GM18951 (cell line): ENCODE results near the gene RAP1GDS1.
A peak's percentile ranks its signal among the peaks of the same experiment; 100 is the strongest.
"Not testable (repeated sequence)": the region's sequence is repeated elsewhere in the genome, so short reads cannot be mapped to it uniquely, and the experiment has no call there.

ENCODE experiments used
- POLR2A ChIP-seq: IDR thresholded peaks from 4 replicates; pipeline ENCODE4 v1.6.1; 2011; ENCODE audit warnings: mild to moderate bottlenecking; ENCODE audit not compliant: insufficient read length, insufficient read depth; ENCODE audit errors: extremely low read depth
- in situ Hi-C: fragments of 300-500 bp; cut with MboI; formaldehyde crosslinking; loops from one replicate; pipeline ENCODE4 v1.12.0; 2022; ENCODE audit warnings: low sequenced_read_pairs, mixed read lengths, inconsistent platforms; ENCODE audit not compliant: unreplicated experiment

The RAP1GDS1 gene

GRCh38 chr4:98261405-98262291 is 464 bp downstream of the RAP1GDS1 start:
- peak; percentile 59 for TF ChIP-seq POLR2A
- in situ Hi-C loops = no loop called here

DNA sequence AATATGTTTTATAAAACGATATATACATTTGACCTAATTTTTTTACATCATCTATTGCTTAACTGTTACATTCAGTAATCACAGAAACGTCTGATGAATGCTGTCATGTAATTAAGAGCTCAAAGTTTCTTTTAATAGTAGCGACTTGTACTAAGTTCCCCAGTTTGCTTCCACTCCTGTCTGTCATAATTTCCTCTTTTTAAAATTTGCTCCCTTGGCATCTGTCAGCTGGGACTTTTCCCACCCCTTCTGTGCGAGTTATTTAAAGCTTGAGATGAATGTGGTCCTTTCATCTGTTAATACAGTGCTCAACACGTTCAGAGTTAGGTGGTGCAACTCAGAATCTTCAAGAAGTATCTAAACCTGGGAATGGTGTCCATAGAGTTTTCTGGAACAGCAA is 1.2 kb downstream of the RAP1GDS1 start:
- no peak for TF ChIP-seq POLR2A
- in situ Hi-C loops = no loop called here

DNA sequence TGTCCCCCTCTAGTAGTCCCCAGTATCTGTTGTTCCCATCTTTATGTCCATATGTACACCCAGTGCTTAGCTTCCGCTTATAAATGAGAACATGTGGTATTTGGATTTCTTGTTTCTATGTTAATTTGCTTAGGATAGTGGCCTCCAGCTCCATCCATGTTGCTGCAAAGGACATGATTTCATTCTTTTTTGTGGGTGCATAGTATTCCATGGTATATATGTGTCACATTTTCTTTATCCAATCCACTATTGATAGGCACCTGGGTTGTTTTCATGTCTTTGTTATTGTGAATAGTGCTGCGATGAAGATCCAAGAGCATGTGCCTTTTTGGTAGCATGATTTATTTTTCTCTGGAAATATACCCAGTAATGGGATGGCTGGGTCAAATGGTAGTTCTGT is 6.3 kb downstream of the RAP1GDS1 start:
- in situ Hi-C loops = no loop called here
- no peak for TF ChIP-seq POLR2A

- no peak for TF ChIP-seq POLR2A
These were observed 14.0 kb downstream of the RAP1GDS1 start for GRCh38 chr4:98275145-98275544.

DNA sequence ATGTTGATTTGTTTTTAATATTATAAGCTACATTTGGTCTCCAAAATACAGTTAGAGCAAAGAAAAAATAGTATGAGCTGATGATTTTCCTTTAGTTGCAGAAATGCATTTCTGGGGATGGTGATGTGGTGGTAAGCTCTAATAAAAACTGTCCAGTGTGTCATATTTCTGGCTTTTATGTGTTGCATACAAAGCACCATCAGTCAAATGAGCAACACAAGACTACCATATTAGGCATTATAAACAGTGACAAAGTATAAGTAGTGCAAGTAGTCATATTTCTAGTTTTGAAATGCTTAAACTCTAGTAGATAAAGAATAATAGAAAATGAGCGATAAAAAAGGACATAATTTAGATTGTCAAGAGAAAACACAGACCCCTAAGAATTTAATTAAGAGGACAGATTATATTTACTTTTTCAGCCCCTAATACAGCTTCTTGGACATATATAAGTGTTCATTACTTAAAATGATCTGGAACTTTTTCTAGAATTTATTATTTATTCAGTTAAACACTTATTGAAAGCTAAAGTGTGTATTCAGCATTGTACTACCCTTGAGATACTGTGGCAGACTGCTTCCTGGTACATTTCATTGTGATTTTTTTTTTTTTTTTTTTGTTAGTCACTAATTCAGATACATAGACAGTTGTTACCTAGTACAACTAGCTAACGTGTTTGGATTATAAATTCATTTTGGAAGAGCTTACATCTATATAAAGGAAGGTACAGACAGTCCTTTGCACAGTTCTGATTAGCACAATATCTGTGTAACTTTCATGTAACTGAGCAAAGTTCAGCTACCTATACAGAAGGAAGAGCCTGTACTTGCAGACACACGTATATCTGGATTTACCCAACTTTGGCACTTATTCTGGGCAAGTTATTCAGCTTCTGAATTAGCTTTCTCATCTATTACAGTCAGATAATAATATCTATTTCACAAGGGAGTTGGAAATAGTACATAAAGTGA is 22.3 kb downstream of the RAP1GDS1 start:
- in situ Hi-C loops = no loop called here

More at GRCh38 chr4:98275145-98275544, 14.0 kb downstream of the RAP1GDS1 start:
- in situ Hi-C loops = no loop called here

GRCh38 chr4:98284640-98285046 is 23.5 kb downstream of the RAP1GDS1 start:
- TF ChIP-seq POLR2A = no peak
- in situ Hi-C loops = no loop called here

More for the DNA sequence above, 22.3 kb downstream of the RAP1GDS1 start:
- TF ChIP-seq POLR2A = no peak

DNA sequence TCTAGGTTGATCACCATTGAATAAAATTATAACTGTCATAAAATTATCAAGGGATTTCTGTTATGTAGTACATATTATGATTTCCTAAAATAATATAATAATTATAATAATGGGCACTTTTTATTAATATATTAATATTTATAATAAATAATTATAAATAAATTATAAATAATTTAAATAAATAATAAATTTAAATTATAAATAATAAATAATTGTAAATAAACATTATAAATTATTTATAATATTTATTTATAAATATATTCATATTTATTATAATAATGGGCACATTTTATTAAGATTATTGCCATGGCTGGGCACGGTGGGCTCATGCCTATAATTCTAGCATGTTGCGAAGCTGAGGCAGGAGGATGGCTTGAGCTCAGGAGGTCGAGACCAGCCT is 24.5 kb downstream of the RAP1GDS1 start:
- in situ Hi-C loops = no loop called here
- no peak for TF ChIP-seq POLR2A

DNA sequence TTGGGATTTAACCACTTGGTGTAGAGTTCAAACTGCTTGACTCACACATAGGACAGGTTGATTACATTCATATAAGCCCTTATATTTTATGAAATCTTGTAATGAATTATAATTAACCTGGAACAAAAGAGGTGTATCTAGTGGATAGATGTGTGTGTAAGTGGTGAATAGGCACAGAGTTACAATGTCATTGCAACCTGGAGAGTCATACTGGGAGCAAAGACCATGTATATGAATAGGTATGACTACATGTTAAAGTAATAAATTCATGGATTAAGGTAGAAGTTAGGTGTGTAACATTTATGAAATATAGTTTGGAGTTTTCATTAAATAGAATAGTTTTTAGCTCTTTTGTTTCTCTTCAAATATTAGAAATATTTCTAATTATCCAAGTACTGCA is 26.1 kb downstream of the RAP1GDS1 start:
- no peak for TF ChIP-seq POLR2A
- in situ Hi-C loops = no loop called here

GRCh38 chr4:98288671-98289070 is 27.5 kb downstream of the RAP1GDS1 start:
- in situ Hi-C loops = not testable (repeated sequence)

DNA sequence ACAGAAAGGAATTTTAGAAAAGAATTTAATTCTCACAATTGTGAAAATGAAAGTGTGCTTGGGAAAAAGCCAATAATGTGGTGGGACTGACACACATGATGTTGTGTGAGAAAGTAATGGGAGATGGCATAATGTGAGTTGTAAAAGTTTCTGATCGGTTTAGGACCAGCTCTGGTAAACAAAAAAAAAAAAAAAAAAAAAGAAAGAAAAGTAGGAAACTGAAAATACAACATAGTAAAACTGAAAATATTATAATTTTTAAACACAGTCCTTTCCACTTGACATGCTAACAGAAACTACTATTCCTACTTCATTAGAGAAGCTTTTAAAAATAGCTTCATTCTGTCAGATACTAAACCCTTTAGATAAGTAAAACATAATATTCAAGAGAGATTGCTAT is 28.2 kb downstream of the RAP1GDS1 start:
- TF ChIP-seq POLR2A = no peak
- in situ Hi-C loops = no loop called here

DNA sequence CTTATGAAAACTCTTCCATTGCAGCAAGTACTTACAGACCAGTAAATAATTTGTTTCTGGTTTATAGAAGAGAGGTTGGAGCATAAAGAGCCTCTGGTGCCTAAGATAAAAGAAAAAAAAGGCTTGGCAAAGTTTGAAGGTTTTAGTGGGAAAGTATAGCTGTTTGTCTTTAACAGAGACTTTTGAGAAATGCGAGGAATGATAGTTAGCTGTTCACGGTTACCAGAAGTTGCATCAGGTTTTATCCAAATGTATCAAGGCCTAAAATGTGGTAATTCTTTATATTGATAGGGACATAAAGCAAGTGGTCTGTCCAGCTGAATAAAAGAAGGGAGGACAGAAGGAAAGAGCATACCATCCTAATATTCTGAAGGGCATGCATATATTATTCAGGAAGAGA is 29.3 kb downstream of the RAP1GDS1 start:
- no peak for TF ChIP-seq POLR2A
- in situ Hi-C loops = no loop called here

- in situ Hi-C loops = no loop called here
- no peak for TF ChIP-seq POLR2A
These were observed 32.1 kb downstream of the RAP1GDS1 start for GRCh38 chr4:98293104-98293887.

DNA sequence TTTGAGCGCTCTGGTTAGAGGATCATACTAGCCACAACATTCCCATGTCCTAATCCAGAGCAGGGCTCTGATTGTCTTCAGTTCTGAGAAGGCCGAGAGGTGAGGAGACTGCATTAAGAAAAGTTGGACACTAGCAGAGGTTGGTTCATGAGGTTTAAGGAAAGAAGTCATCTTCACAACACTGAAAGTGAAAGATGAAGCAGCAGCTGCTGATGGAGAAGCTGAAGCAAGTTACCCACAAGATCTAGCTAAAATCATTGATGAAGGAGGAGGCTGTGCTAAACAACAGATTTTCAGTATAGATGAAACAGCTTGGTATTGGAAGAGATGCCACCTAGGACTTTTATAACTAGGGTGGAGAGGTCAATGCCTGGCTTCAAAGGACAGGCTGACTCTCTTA is 36.8 kb downstream of the RAP1GDS1 start:
- TF ChIP-seq POLR2A = no peak
- in situ Hi-C loops = no loop called here
